Right lobe of liver (tissue), 4 donors: Measurements from ENCODE around the gene DOCK2.

ENCODE experiments used
- POLR2A ChIP-seq: fragments of 450-650 bp; IDR thresholded peaks from one replicate; pipeline ENCODE4 v1.6.1; 2017; ENCODE audit warnings: antibody characterized with exemption, mild to moderate bottlenecking
- TF ChIP-seq, protein P1 (sequence below), 4 donors: fragments of 200-600 bp in 3 of 4; fragments of 450-650 bp in 1 of 4; IDR thresholded peaks; one replicate each; pipeline versions ENCODE4 v1.5.1 to v1.8.0; 2016 to 2022; ENCODE audit warnings: antibody characterized with exemption in 4 of 4, mild to moderate bottlenecking in 2 of 4
- donor health status: DM: no; HTN: no; CAD: no.
- donor health status: DM: no; HTN: no; CAD: no.
- donor health status: DM: no; HTN: yes; CAD: no.

DNA sequence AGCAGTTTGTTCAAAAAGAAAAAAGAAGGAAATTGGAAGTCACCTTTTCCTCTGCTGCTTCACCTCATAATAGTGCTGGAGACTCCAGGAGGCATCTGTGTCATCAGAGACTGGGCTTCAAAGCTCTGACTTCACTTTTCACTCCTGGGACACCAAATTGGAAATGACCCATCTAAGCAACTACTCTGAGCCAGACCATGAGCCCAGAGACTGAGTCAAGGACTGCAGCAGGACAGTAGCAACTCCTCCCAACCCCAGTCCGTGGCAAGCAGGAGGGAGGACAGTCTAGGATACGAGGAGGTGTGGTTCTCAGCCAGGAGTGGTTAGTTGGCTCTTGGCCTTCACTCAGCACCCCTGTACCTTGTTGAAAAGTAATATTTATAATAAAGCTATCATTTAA, 211.7 kb downstream of the DOCK2 start:
- TF ChIP-seq, protein P1, sequence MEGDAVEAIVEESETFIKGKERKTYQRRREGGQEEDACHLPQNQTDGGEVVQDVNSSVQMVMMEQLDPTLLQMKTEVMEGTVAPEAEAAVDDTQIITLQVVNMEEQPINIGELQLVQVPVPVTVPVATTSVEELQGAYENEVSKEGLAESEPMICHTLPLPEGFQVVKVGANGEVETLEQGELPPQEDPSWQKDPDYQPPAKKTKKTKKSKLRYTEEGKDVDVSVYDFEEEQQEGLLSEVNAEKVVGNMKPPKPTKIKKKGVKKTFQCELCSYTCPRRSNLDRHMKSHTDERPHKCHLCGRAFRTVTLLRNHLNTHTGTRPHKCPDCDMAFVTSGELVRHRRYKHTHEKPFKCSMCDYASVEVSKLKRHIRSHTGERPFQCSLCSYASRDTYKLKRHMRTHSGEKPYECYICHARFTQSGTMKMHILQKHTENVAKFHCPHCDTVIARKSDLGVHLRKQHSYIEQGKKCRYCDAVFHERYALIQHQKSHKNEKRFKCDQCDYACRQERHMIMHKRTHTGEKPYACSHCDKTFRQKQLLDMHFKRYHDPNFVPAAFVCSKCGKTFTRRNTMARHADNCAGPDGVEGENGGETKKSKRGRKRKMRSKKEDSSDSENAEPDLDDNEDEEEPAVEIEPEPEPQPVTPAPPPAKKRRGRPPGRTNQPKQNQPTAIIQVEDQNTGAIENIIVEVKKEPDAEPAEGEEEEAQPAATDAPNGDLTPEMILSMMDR (IDR thresholded peaks at IDR 0.05): no peak
- TF ChIP-seq POLR2A: no peak
